Esophagus squamous epithelium (tissue), 4 donors: ENCODE measurements around the gene LGI2.

ENCODE experiments used
- POLR2A ChIP-seq, 4 donors: fragments of 450-650 bp; IDR thresholded peaks; one replicate each; pipeline ENCODE4 v1.6.1; 2017; ENCODE audit warnings: antibody characterized with exemption in 4 of 4, mild to moderate bottlenecking in 4 of 4, moderate library complexity in 3 of 4
- TF ChIP-seq, protein P1 (sequence below), 6 experiments: fragments of 450-650 bp in 4 of 6; fragments of 200-600 bp in 2 of 6; sonication (generic) in 2 of 6; IDR thresholded peaks; one replicate each; pipeline ENCODE4 v1.5.1; 2016 to 2019; ENCODE audit warnings: antibody characterized with exemption in 6 of 6, mild to moderate bottlenecking in 4 of 6, moderate library complexity in 4 of 6

- TF ChIP-seq, protein P1, sequence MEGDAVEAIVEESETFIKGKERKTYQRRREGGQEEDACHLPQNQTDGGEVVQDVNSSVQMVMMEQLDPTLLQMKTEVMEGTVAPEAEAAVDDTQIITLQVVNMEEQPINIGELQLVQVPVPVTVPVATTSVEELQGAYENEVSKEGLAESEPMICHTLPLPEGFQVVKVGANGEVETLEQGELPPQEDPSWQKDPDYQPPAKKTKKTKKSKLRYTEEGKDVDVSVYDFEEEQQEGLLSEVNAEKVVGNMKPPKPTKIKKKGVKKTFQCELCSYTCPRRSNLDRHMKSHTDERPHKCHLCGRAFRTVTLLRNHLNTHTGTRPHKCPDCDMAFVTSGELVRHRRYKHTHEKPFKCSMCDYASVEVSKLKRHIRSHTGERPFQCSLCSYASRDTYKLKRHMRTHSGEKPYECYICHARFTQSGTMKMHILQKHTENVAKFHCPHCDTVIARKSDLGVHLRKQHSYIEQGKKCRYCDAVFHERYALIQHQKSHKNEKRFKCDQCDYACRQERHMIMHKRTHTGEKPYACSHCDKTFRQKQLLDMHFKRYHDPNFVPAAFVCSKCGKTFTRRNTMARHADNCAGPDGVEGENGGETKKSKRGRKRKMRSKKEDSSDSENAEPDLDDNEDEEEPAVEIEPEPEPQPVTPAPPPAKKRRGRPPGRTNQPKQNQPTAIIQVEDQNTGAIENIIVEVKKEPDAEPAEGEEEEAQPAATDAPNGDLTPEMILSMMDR (IDR thresholded peaks at IDR 0.05) = no peak
- TF ChIP-seq POLR2A (IDR thresholded peaks at IDR 0.05) = no peak
These were observed 50.0 kb downstream of the LGI2 start for GRCh38 chr4:24980740-24981139.
